ENCODE measurements around the gene SYN1.

Gene SYN1

GRCh38 chrX:47530049-47530448, 89.6 kb downstream of the SYN1 start:
- 90 to 92% methylated on average over 6 of the region's 6 CpGs for WGBS, 2 experiments
- no peaks in the 10 kb centered on the region for H3K4me1 ChIP-seq (ENCODE audit: control insufficient read depth, insufficient read depth, low read length)
- H3K36me3 ChIP-seq (ENCODE audit: control insufficient read depth, insufficient read depth, low read length): no peaks in the 10 kb centered on the region
- H3K9me3 ChIP-seq (ENCODE audit: control insufficient read depth, low read length): no peaks in the 10 kb centered on the region
- H3K27me3 ChIP-seq (ENCODE audit: control insufficient read depth, insufficient read depth, low read length, poor library complexity, severe bottlenecking): no peaks in the 10 kb centered on the region
- H3K4me3 ChIP-seq (ENCODE audit: insufficient read depth, low read depth, low read length): no peak overlapping the region
- H3K27ac ChIP-seq (ENCODE audit: insufficient read depth, low read depth, low read length, poor library complexity, severe bottlenecking): no peak overlapping the region

- Histone ChIP-seq H3K27ac (ENCODE audit: insufficient read depth, low read depth, low read length, poor library complexity, severe bottlenecking) (no peak overlapping the region), H3K27me3 (ENCODE audit: control insufficient read depth, insufficient read depth, low read length, poor library complexity, severe bottlenecking) (no peaks in the 10 kb centered on the region), H3K9me3 (ENCODE audit: control insufficient read depth, low read length) (no peaks in the 10 kb centered on the region), H3K36me3 (ENCODE audit: control insufficient read depth, insufficient read depth, low read length) (no peaks in the 10 kb centered on the region), H3K4me1 (ENCODE audit: control insufficient read depth, insufficient read depth, low read length) (no peaks in the 10 kb centered on the region), H3K4me3 (ENCODE audit: insufficient read depth, low read depth, low read length) (no peak overlapping the region)
- WGBS, 2 experiments: 93 to 94% methylated on average over 8 of the region's 8 CpGs
Measured at GRCh38 chrX:47529548-47529947, 90.1 kb downstream of the SYN1 start.

GRCh38 chrX:47523713-47524166, 95.9 kb downstream of the SYN1 start:
- H3K27ac ChIP-seq (ENCODE audit: insufficient read depth, low read depth, low read length, poor library complexity, severe bottlenecking): no peak overlapping the region
- WGBS, 2 experiments: 10 to 11% methylated on average over 34 of the region's 34 CpGs
- H3K27me3 ChIP-seq (ENCODE audit: control insufficient read depth, insufficient read depth, low read length, poor library complexity, severe bottlenecking): peaks cover 9% of the 10 kb centered on the region
- no peaks in the 10 kb centered on the region for H3K4me1 ChIP-seq (ENCODE audit: control insufficient read depth, insufficient read depth, low read length)
- H3K4me3 ChIP-seq (ENCODE audit: insufficient read depth, low read depth, low read length): peak overlapping the region; percentile 40
- H3K36me3 ChIP-seq (ENCODE audit: control insufficient read depth, insufficient read depth, low read length): no peaks in the 10 kb centered on the region
- no peaks in the 10 kb centered on the region for H3K9me3 ChIP-seq (ENCODE audit: control insufficient read depth, low read length)

DNA sequence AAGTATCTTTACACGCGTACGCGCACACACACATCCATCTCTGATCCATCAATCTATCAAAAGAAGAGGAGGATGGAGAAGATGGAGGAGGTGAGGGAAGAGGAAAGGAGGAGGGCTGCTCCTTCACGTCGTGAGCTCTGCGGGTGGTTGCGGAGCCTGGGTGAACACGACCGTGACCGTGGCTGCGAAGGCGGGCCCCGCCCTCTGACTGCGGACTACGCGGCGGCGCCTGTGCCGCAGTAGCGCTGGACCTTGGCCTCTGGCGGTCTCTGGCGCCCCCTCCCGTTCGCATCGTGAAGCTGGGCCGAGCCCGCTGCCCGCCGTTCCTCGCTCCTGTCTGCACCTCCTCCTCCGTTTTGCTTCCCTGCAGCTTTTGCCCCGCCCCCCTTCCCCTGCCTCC, 96.4 kb downstream of the SYN1 start:
- 0% methylated on average over 29 of the region's 33 CpGs for WGBS, 2 experiments
- no peaks in the 10 kb centered on the region for H3K4me1 ChIP-seq (ENCODE audit: control insufficient read depth, insufficient read depth, low read length)
- no peaks in the 10 kb centered on the region for H3K9me3 ChIP-seq (ENCODE audit: control insufficient read depth, low read length)
- H3K4me3 ChIP-seq (ENCODE audit: insufficient read depth, low read depth, low read length): peak overlapping the region; percentile 40
- H3K27me3 ChIP-seq (ENCODE audit: control insufficient read depth, insufficient read depth, low read length, poor library complexity, severe bottlenecking): peaks cover 9% of the 10 kb centered on the region
- H3K27ac ChIP-seq (ENCODE audit: insufficient read depth, low read depth, low read length, poor library complexity, severe bottlenecking): no peak overlapping the region
- H3K36me3 ChIP-seq (ENCODE audit: control insufficient read depth, insufficient read depth, low read length): no peaks in the 10 kb centered on the region
